GM12878 (cell line): Measurements from ENCODE around the gene RGL1. TPM values are rescaled to one million over a fixed set of nuclear protein-coding genes. Genes with fewer than 3 reads are reported as not detected.

Experiments
- ATAC-seq: fragments of 200-7000 bp; cut with Tn5 transposase; 3 replicates; pipeline ENCODE4 v1.9.1; 2020; ENCODE audit warnings: mild to moderate bottlenecking, moderate library complexity
- BruUV-seq: library from RNA; stranded (reverse); fragments of 400-500 nt; replicated peaks from 2 replicates; lab custom pipeline; 2021; lab: Mats Ljungman, UMichigan
- CTCF ChIA-PET: fragments of 300-600 bp; sonication (Branson Sonifier 250); formaldehyde crosslinking; extraction: SDS; loops from one replicate; lab custom pipeline; 2021; ENCODE audit warnings: inconsistent platforms; lab: Yijun Ruan, JAX
- POLR2A ChIA-PET: fragments of 350-600 bp; formaldehyde crosslinking; extraction: SDS; loops from one replicate; lab custom pipeline; 2021; ENCODE audit warnings: inconsistent platforms; lab: Charles Lee
- RAD21 ChIA-PET: fragments of 300-600 bp; sonication (Branson Sonifier 250); formaldehyde crosslinking; loops from one replicate; lab custom pipeline; 2023; ENCODE audit warnings: antibody characterized with exemption; ENCODE audit not compliant: unreplicated experiment; lab: Charles Lee
- SMC1A ChIA-PET: fragments of 300-600 bp; sonication (Branson Sonifier 250); formaldehyde crosslinking; loops from one replicate; lab custom pipeline; 2023; ENCODE audit not compliant: unreplicated experiment, uncharacterized antibody; lab: Charles Lee
- DNase-seq: peaks from one replicate; pipeline ENCODE4 v3.0.0-alpha.2; 2011; ENCODE audit warnings: low read depth, low spot score
- FAIRE-seq: peaks from 3 replicates; lab custom pipeline; 2011; peaks lifted over from hg19 to GRCh38; lab: Jason Lieb, UNC
- H2AFZ ChIP-seq: 2 replicates; pipeline ENCODE4 v1.6.0; 2011; ENCODE audit warnings: low read depth, low read length, control low read depth; ENCODE audit not compliant: control insufficient read depth
- H3K27ac ChIP-seq: 2 replicates; pipeline ENCODE4 v1.5.1; 2011; ENCODE audit warnings: control low read depth; ENCODE audit not compliant: control insufficient read depth, insufficient read depth
- H3K27me3 ChIP-seq, 2 experiments: replicated peaks in 1 of 2; 2 replicates each; pipeline versions ENCODE4 v1.6.0 to v1.6.1; 2011; ENCODE audit warnings: low read length in 1 of 2; ENCODE audit not compliant: control insufficient read depth in 2 of 2, insufficient read depth in 2 of 2
- H3K36me3 ChIP-seq, 2 experiments: 2 replicates each; pipeline ENCODE4 v1.5.1; 2011; ENCODE audit warnings: low read length in 1 of 2; ENCODE audit not compliant: control insufficient read depth in 2 of 2, insufficient read depth in 2 of 2
- H3K4me1 ChIP-seq: 2 replicates; pipeline ENCODE4 v1.6.1; 2011; ENCODE audit warnings: mild to moderate bottlenecking, low read length, moderate library complexity, mixed read lengths; ENCODE audit not compliant: control insufficient read depth, insufficient read depth
- H3K4me2 ChIP-seq: 2 replicates; pipeline ENCODE4 v1.6.0; 2011; ENCODE audit warnings: control low read depth; ENCODE audit not compliant: control insufficient read depth, insufficient read depth
- H3K4me3 ChIP-seq: fragments of 200-600 bp; sonication (generic); 2 replicates; pipeline ENCODE4 v1.5.1; 2016
- H3K79me2 ChIP-seq: 2 replicates; pipeline ENCODE4 v1.6.0; 2011; ENCODE audit warnings: low read length; ENCODE audit not compliant: control insufficient read depth, insufficient read depth
- H3K9ac ChIP-seq: 2 replicates; pipeline ENCODE4 v1.8.0; 2011; ENCODE audit warnings: low read length, control low read depth, mixed read lengths; ENCODE audit not compliant: control insufficient read depth, insufficient read depth
- H3K9me3 ChIP-seq: replicated peaks from 3 replicates; pipeline ENCODE4 v1.5.1; 2011; ENCODE audit warnings: mild to moderate bottlenecking, low read length; ENCODE audit not compliant: control insufficient read depth, insufficient read depth
- H4K20me1 ChIP-seq: 2 replicates; pipeline ENCODE4 v1.6.0; 2011; ENCODE audit not compliant: control insufficient read depth, insufficient read depth
- CBFB ChIP-seq: IDR thresholded peaks from 2 replicates; pipeline ENCODE4 v1.6.1; 2016; ENCODE audit warnings: antibody characterized with exemption, low read depth
- CBX5 ChIP-seq: sonication (generic); IDR thresholded peaks from 2 replicates; pipeline ENCODE4 v1.6.1; 2016; ENCODE audit warnings: low read depth, moderate library complexity, mild to moderate bottlenecking, inconsistent platforms
- DPF2 ChIP-seq: fragments of 450-650 bp; IDR thresholded peaks from 2 replicates; pipeline ENCODE4 v1.6.1; 2017; ENCODE audit warnings: mild to moderate bottlenecking
- EP300 ChIP-seq, 2 experiments: fragments of 150-350 bp in 1 of 2; IDR thresholded peaks; 2 replicates each; pipeline ENCODE4 v1.6.1; 2011 to 2012; ENCODE audit warnings: low read depth in 2 of 2, low read length in 2 of 2, borderline replicate concordance in 1 of 2, improper control_type of control experiment in 1 of 2, inconsistent platforms in 1 of 2; ENCODE audit not compliant: control insufficient read depth in 1 of 2
- ESRRA ChIP-seq: IDR thresholded peaks from 2 replicates; pipeline ENCODE4 v1.6.1; 2012; ENCODE audit warnings: mild to moderate bottlenecking, low read length, improper control_type of control experiment
- GABPA ChIP-seq: IDR thresholded peaks from 2 replicates; pipeline ENCODE4 v1.6.1; 2014; ENCODE audit warnings: antibody characterized with exemption, low read depth, mild to moderate bottlenecking, inconsistent platforms
- HDAC6 ChIP-seq: fragments of 200-600 bp; sonication (generic); IDR thresholded peaks from one replicate; pipeline ENCODE4 v1.8.0; 2017; ENCODE audit warnings: antibody characterized with exemption; ENCODE audit not compliant: unreplicated experiment
- IKZF1 ChIP-seq: fragments of 450-650 bp; conservative IDR thresholded peaks from 2 replicates; pipeline ENCODE4 v1.6.1; 2017; ENCODE audit warnings: antibody characterized with exemption, mild to moderate bottlenecking
- JUNB ChIP-seq: IDR thresholded peaks from 2 replicates; pipeline ENCODE4 v1.6.1; 2016; ENCODE audit warnings: antibody characterized with exemption, mild to moderate bottlenecking
- MYC ChIP-seq: IDR thresholded peaks from 2 replicates; pipeline ENCODE4 v1.6.1; 2011; ENCODE audit warnings: mild to moderate bottlenecking, low read length, moderate library complexity, inconsistent platforms; ENCODE audit not compliant: insufficient read depth, insufficient replicate concordance, insufficient read length, severe bottlenecking
- NFIC ChIP-seq: IDR thresholded peaks from 2 replicates; pipeline ENCODE4 v1.6.1; 2012; ENCODE audit warnings: low read depth, mild to moderate bottlenecking, inconsistent platforms, low read length, moderate library complexity
- NR2F1 ChIP-seq: fragments of 450-650 bp; conservative IDR thresholded peaks from 2 replicates; pipeline ENCODE4 v1.6.1; 2017; ENCODE audit warnings: mild to moderate bottlenecking
- SPI1 ChIP-seq: IDR thresholded peaks from 2 replicates; pipeline ENCODE4 v1.6.1; 2011; ENCODE audit warnings: low read depth, mild to moderate bottlenecking, low read length, moderate library complexity, borderline replicate concordance; ENCODE audit not compliant: insufficient read depth
- SUPT20H ChIP-seq: IDR thresholded peaks from 2 replicates; pipeline ENCODE4 v1.6.1; 2011; ENCODE audit warnings: low read depth, mild to moderate bottlenecking, low read length, moderate library complexity, borderline replicate concordance; ENCODE audit not compliant: control insufficient read depth
- YBX1 ChIP-seq: fragments of 450-650 bp; IDR thresholded peaks from 2 replicates; pipeline ENCODE4 v1.6.1; 2016; ENCODE audit warnings: antibody characterized with exemption
- ZBED1 ChIP-seq: IDR thresholded peaks from 2 replicates; pipeline ENCODE4 v1.6.1; 2016; ENCODE audit warnings: borderline replicate concordance
- ZNF217 ChIP-seq: fragments of 450-650 bp; IDR thresholded peaks from 2 replicates; pipeline ENCODE4 v1.6.1; 2017; ENCODE audit warnings: antibody characterized with exemption, mild to moderate bottlenecking
- ZNF274 ChIP-seq: IDR thresholded peaks from one replicate; pipeline ENCODE4 v1.8.0; 2011; ENCODE audit not compliant: insufficient read length, insufficient read depth
- WGBS: methylation state at CpG from one replicate; pipeline ENCODE4 v1.1.6; 2016; ENCODE audit warnings: low lambda C conversion rate; ENCODE audit not compliant: insufficient replicate concordance, insufficient coverage; ENCODE audit errors: missing lambda C conversion rate; 5-methylcytosine and 5-hydroxymethylcytosine counted together
- in situ Hi-C: fragments of 300-500 bp; cut with MboI; formaldehyde crosslinking; loops from 9 replicates; pipeline ENCODE4 v1.14.3; 2018; ENCODE audit warnings: mixed read lengths
- intact Hi-C: fragments of 100-400 bp; cut with micrococcal nuclease; formaldehyde crosslinking; loops from one replicate; pipeline ENCODE4 v1.14.2; 2022; ENCODE audit not compliant: unreplicated experiment
- polyA plus RNA-seq, 11 experiments: library from polyadenylated mRNA; depleted of rRNA in 4 of 11; unstranded in 6 of 11; stranded (reverse) in 5 of 11; fragments of >200 nt; fragmentation: Nextera tagmentation in 4 of 11; fragmentation: Illumina TruSeq in 1 of 11; extraction: Ambion mirVana in 4 of 11; extraction: Trizol in 1 of 11; gene quantifications; 1 replicate in 1 of 11; 2 replicates in 10 of 11; pipeline versions ENCODE4 v1.2.1 to v1.2.3, GENCODE V29; 2011 to 2016; ENCODE audit warnings: inconsistent platforms in 2 of 11, missing spikeins in 2 of 11, low read depth in 1 of 11
- total RNA-seq, 4 experiments: library from RNA; depleted of rRNA in 3 of 4; stranded (reverse); fragments of >200 nt in 3 of 4; fragmentation: Illumina TruSeq in 1 of 4; extraction: Trizol in 1 of 4; gene quantifications; 2 replicates each; pipeline versions ENCODE4 v1.2.1 to v1.2.3, GENCODE V29; 2013 to 2021
- TF ChIP-seq, protein P1 (sequence below): IDR thresholded peaks from 2 replicates; pipeline ENCODE4 v1.6.1; 2011; ENCODE audit warnings: low read depth, mild to moderate bottlenecking, low read length, moderate library complexity, borderline replicate concordance; ENCODE audit errors: extremely low read depth
- TF ChIP-seq, protein P2 (sequence below): fragments of 150-350 bp; IDR thresholded peaks from 2 replicates; pipeline ENCODE4 v1.6.1; 2016; ENCODE audit warnings: low read depth, low read length

RGL1 gene
- total and polyA plus RNA-seq, 10 of the 15 experiments (the other 5 are each of a cell fraction or from before 2014, with no cell fraction given) = 8.1 to 25.0 (median 19.0) TPM

DNA sequence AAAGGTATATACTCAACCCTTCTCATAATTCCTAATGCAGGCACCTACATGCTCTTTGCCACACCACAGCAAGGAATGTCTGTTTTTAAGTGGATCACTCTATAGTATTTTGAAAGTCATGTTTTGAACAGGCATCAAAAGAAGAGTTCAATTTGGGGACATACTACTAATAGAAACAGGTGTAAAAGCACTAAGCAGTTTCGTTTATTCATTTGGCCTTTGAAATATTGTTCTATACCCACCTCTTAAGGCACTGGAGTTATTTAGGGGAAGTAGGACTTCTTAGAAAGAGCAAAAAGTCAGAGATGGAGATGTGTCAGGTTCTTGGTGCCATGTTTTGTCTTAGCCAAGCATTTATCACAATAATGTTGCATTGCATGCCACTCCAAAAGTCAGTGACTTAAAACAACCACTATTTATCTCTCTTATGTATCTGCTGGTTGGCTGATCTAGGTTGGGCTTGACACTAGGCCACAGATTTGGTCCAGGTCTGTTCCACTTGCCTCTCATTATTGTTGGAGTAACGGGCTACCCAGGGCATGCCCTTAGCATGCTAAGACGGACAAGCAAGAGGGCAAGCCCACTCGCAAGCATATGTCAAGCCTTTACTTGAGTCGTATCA is 107.5 kb downstream of the RGL1 start:
- no peaks in the 10 kb centered on the region for H3K9me3 ChIP-seq
- intact Hi-C loops (loop anchor here (5.0 to 10.0 kb wide), 3 partner anchors 228 to 440 kb away; partner anchors contain the start of genes ARPC5 and SMG7), in situ Hi-C loops (loop anchor here (5.0 kb wide), 1 partner anchor 260 kb away; the partner anchor contains the start of gene APOBEC4)
- DNase-seq = peak; percentile 65
- ChIA-PET CTCF (interaction anchor here (1.3 to 5.8 kb wide), 6 partner anchors 15 to 258 kb away, joined by 3 to 360 read pairs (median 22); partner anchors contain the start of gene APOBEC4), SMC1A (interaction anchor here (1.4 to 5.8 kb wide), 7 partner anchors 10 to 323 kb away, joined by 3 to 134 read pairs (median 16); partner anchors contain the start of gene ARPC5), POLR2A (interaction anchor here (1.2 to 2.0 kb wide), 3 partner anchors 14 to 105 kb away, joined by 5 to 10 read pairs (median 5); no protein-coding TSS in a partner anchor), RAD21 (interaction anchor here (1.4 to 8.8 kb wide), 8 partner anchors 10 to 259 kb away, joined by 6 to 299 read pairs (median 20); partner anchors contain the start of genes APOBEC4 and RGL1)
- ATAC-seq = peak; percentile 70
- H4K20me1 ChIP-seq = no peaks in the 10 kb centered on the region
- peak overlapping the region; percentile 56 for H3K4me2 ChIP-seq
- H2AFZ ChIP-seq = no peak overlapping the region
- H3K4me3 ChIP-seq = peak overlapping the region; percentile 44; the same call in 1 of the 2 replicates
- peaks cover 18 to 54% of the 10 kb centered on the region in 2 experiments for H3K36me3 ChIP-seq
- peaks cover 7% of the 10 kb centered on the region; the same call in 1 of the 2 replicates for H3K79me2 ChIP-seq
- no TSS peak for BruUV-seq
- peak overlapping the region; percentile 100 for H3K27ac ChIP-seq
- H3K4me1 ChIP-seq = peaks cover 51% of the 10 kb centered on the region
- WGBS = 77% methylated on average over 5 of the region's 5 CpGs
- H3K9ac ChIP-seq = peak overlapping the region; percentile 68
- no peaks in the 10 kb centered on the region for H3K27me3 ChIP-seq
- peak; percentile 47 for FAIRE-seq
- TF ChIP-seq DPF2 (peak; percentile 61; the same call in 1 of the 2 replicates), ZBED1 (no peak; the same call in none of the 2 replicates), ZNF217 (peak; percentile 72; the same call in 1 of the 2 replicates), MYC (no peak), EP300 (IDR thresholded peaks at IDR 0.05; ENCODE audit: borderline replicate concordance in 1 of 2, control insufficient read depth in 1 of 2, low read depth in 2 of 2, low read length in 2 of 2) (peak; percentile 40 to 80; a peak in 2 of 4 replicates), CBX5 (peak; percentile 46; the same call in 1 of the 2 replicates), ESRRA (no peak), HDAC6 (no peak), NR2F1 (0 out of 2 replicates have a peak, but pooled peaks have one; percentile 19), CBFB (0 out of 2 replicates have a peak, but pooled peaks have one; percentile 30), NFIC (peak; percentile 93), SPI1 (peak; percentile 53; the same call in 1 of the 2 replicates), GABPA (no peak), IKZF1 (peak; percentile 60), SUPT20H (no peak), YBX1 (no peak), JUNB (peak; percentile 79), ZNF274 (no peak)
- TF ChIP-seq, protein P1, sequence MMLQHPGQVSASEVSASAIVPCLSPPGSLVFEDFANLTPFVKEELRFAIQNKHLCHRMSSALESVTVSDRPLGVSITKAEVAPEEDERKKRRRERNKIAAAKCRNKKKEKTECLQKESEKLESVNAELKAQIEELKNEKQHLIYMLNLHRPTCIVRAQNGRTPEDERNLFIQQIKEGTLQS = no peak
- TF ChIP-seq, protein P2, sequence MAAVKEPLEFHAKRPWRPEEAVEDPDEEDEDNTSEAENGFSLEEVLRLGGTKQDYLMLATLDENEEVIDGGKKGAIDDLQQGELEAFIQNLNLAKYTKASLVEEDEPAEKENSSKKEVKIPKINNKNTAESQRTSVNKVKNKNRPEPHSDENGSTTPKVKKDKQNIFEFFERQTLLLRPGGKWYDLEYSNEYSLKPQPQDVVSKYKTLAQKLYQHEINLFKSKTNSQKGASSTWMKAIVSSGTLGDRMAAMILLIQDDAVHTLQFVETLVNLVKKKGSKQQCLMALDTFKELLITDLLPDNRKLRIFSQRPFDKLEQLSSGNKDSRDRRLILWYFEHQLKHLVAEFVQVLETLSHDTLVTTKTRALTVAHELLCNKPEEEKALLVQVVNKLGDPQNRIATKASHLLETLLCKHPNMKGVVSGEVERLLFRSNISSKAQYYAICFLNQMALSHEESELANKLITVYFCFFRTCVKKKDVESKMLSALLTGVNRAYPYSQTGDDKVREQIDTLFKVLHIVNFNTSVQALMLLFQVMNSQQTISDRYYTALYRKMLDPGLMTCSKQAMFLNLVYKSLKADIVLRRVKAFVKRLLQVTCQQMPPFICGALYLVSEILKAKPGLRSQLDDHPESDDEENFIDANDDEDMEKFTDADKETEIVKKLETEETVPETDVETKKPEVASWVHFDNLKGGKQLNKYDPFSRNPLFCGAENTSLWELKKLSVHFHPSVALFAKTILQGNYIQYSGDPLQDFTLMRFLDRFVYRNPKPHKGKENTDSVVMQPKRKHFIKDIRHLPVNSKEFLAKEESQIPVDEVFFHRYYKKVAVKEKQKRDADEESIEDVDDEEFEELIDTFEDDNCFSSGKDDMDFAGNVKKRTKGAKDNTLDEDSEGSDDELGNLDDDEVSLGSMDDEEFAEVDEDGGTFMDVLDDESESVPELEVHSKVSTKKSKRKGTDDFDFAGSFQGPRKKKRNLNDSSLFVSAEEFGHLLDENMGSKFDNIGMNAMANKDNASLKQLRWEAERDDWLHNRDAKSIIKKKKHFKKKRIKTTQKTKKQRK = no peak
